NB4 (cell line): ENCODE measurements around the gene CHCHD3.

Experiments
- DNase-seq: peaks from one replicate; pipeline ENCODE4 v3.0.0; 2010; ENCODE audit warnings: low read depth
- H3K4me3 ChIP-seq: one replicate; pipeline ENCODE4 v1.5.1; 2011; ENCODE audit warnings: mild to moderate bottlenecking, low read depth, low read length, moderate library complexity
- CTCF ChIP-seq: IDR thresholded peaks from one replicate; pipeline ENCODE4 v1.5.1; 2012; ENCODE audit warnings: low read depth, low read length
- MAX ChIP-seq: IDR thresholded peaks from 2 replicates; pipeline ENCODE4 v1.6.1; 2011; ENCODE audit warnings: low read depth, low read length
- MYC ChIP-seq: IDR thresholded peaks from 2 replicates; pipeline ENCODE4 v1.6.1; 2011; ENCODE audit warnings: low read depth, low read length
- POLR2A ChIP-seq: IDR thresholded peaks from 2 replicates; pipeline ENCODE4 v1.6.1; 2011; ENCODE audit warnings: mild to moderate bottlenecking; ENCODE audit not compliant: insufficient read length; ENCODE audit errors: extremely low read depth

Gene CHCHD3

GRCh38 chr7:133112335-133112734 is 30.4 kb upstream of the CHCHD3 start:
- no peak for DNase-seq
- H3K4me3 ChIP-seq: no peak overlapping the region
- TF ChIP-seq MYC (no peak), CTCF (no peak), POLR2A (no peak), MAX (no peak)

GRCh38 chr7:133110312-133110711 is 28.4 kb upstream of the CHCHD3 start:
- no peak for DNase-seq
- no peak for TF ChIP-seq CTCF
- no peak for TF ChIP-seq MYC
- no peak for TF ChIP-seq MAX
- no peak for TF ChIP-seq POLR2A
- no peak overlapping the region for H3K4me3 ChIP-seq

- no peak overlapping the region for H3K4me3 ChIP-seq
- no peak for DNase-seq
- TF ChIP-seq POLR2A (no peak), CTCF (no peak), MAX (no peak), MYC (no peak)
Measured at GRCh38 chr7:133109816-133110215, 27.9 kb upstream of the CHCHD3 start.

GRCh38 chr7:133108023-133108422 is 26.1 kb upstream of the CHCHD3 start:
- H3K4me3 ChIP-seq: no peak overlapping the region
- DNase-seq: no peak
- TF ChIP-seq POLR2A (no peak), CTCF (no peak), MYC (no peak)

- H3K4me3 ChIP-seq: no peak overlapping the region
- no peak for DNase-seq
- no peak for TF ChIP-seq MYC
- TF ChIP-seq CTCF: no peak
- no peak for TF ChIP-seq POLR2A
- no peak for TF ChIP-seq MAX
Measured at GRCh38 chr7:133102276-133103060, 20.6 kb upstream of the CHCHD3 start.

GRCh38 chr7:133099633-133100286 is 17.9 kb upstream of the CHCHD3 start:
- TF ChIP-seq POLR2A (no peak), MAX (no peak), CTCF (no peak), MYC (no peak)
- H3K4me3 ChIP-seq: no peak overlapping the region
- no peak for DNase-seq
